NCI-H2107 treated with DMSO at 0.1 percent for 48 hours (cell line): ENCODE results near the gene TBC1D22B.
"Not testable (repeated sequence)": the region's sequence is repeated elsewhere in the genome, so short reads cannot be mapped to it uniquely, and the experiment has no call there.

ENCODE experiments used
- DNase-seq: peaks from one replicate; lab custom pipeline; 2025; ENCODE audit not compliant: unreplicated experiment; lab: John Stamatoyannopoulos, UW

The TBC1D22B gene

GRCh38 chr6:37303091-37303660 lies 45.6 kb downstream of the TBC1D22B start:
- no peak for DNase-seq

- DNase-seq, result no peak
These were observed 46.4 kb downstream of the TBC1D22B start for GRCh38 chr6:37303891-37304503.

GRCh38 chr6:37304766-37305165 lies 47.2 kb downstream of the TBC1D22B start:
- DNase-seq, result no peak

GRCh38 chr6:37305841-37306425 lies 48.4 kb downstream of the TBC1D22B start:
- no peak for DNase-seq

GRCh38 chr6:37306624-37307222 lies 49.2 kb downstream of the TBC1D22B start:
- peak; percentile 4 for DNase-seq

GRCh38 chr6:37307484-37307883 lies 49.9 kb downstream of the TBC1D22B start:
- DNase-seq, result not testable (repeated sequence)

GRCh38 chr6:37308069-37308815 lies 50.7 kb downstream of the TBC1D22B start:
- DNase-seq, result peak; percentile 74

GRCh38 chr6:37309046-37309445 lies 51.5 kb downstream of the TBC1D22B start:
- no peak for DNase-seq

- no peak for DNase-seq
These were observed 52.1 kb downstream of the TBC1D22B start for GRCh38 chr6:37309692-37310091.

GRCh38 chr6:37310966-37311365 lies 53.4 kb downstream of the TBC1D22B start:
- DNase-seq, result no peak

GRCh38 chr6:37311741-37312473 lies 54.3 kb downstream of the TBC1D22B start:
- no peak for DNase-seq

- no peak for DNase-seq
These were observed 56.3 kb downstream of the TBC1D22B start for GRCh38 chr6:37313723-37314486.

GRCh38 chr6:37314487-37315156 lies 57.0 kb downstream of the TBC1D22B start:
- no peak for DNase-seq

- no peak for DNase-seq
These were observed 57.6 kb downstream of the TBC1D22B start for GRCh38 chr6:37315157-37315515.

GRCh38 chr6:37316071-37316470 lies 58.5 kb downstream of the TBC1D22B start:
- DNase-seq, result no peak

- no peak for DNase-seq
These were observed 59.9 kb downstream of the TBC1D22B start for GRCh38 chr6:37317312-37318038.

- DNase-seq, result no peak
These were observed 61.6 kb downstream of the TBC1D22B start for GRCh38 chr6:37319156-37319555.

- no peak for DNase-seq
These were observed 62.4 kb downstream of the TBC1D22B start for GRCh38 chr6:37319856-37320480.

- DNase-seq, result peak; percentile 27
These were observed 63.1 kb downstream of the TBC1D22B start for GRCh38 chr6:37320646-37321045.
